Measurements from ENCODE around the gene COG4. TPM values are rescaled to one million over a fixed set of nuclear protein-coding genes. Genes with fewer than 3 reads are reported as not detected.

Gene COG4
- total RNA-seq, 1 experiment from 2014 or later: 45.4 TPM

- no peak for TF ChIP-seq SIN3A (IDR thresholded peaks at IDR 0.05; ENCODE audit: borderline replicate concordance, insufficient read depth, low read depth, low read length)
- no peak for TF ChIP-seq POLR2AphosphoS5 (IDR thresholded peaks at IDR 0.05; ENCODE audit: low read depth, low read length)
- TF ChIP-seq, protein P1, sequence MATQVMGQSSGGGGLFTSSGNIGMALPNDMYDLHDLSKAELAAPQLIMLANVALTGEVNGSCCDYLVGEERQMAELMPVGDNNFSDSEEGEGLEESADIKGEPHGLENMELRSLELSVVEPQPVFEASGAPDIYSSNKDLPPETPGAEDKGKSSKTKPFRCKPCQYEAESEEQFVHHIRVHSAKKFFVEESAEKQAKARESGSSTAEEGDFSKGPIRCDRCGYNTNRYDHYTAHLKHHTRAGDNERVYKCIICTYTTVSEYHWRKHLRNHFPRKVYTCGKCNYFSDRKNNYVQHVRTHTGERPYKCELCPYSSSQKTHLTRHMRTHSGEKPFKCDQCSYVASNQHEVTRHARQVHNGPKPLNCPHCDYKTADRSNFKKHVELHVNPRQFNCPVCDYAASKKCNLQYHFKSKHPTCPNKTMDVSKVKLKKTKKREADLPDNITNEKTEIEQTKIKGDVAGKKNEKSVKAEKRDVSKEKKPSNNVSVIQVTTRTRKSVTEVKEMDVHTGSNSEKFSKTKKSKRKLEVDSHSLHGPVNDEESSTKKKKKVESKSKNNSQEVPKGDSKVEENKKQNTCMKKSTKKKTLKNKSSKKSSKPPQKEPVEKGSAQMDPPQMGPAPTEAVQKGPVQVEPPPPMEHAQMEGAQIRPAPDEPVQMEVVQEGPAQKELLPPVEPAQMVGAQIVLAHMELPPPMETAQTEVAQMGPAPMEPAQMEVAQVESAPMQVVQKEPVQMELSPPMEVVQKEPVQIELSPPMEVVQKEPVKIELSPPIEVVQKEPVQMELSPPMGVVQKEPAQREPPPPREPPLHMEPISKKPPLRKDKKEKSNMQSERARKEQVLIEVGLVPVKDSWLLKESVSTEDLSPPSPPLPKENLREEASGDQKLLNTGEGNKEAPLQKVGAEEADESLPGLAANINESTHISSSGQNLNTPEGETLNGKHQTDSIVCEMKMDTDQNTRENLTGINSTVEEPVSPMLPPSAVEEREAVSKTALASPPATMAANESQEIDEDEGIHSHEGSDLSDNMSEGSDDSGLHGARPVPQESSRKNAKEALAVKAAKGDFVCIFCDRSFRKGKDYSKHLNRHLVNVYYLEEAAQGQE (IDR thresholded peaks at IDR 0.05; ENCODE audit: insufficient read depth in 1 of 2, low read depth in 2 of 2, low read length in 1 of 2): no peak
- no peak for TF ChIP-seq TCF7L2 (IDR thresholded peaks at IDR 0.05; ENCODE audit: low read depth, low read length)
- TF ChIP-seq, protein P2, sequence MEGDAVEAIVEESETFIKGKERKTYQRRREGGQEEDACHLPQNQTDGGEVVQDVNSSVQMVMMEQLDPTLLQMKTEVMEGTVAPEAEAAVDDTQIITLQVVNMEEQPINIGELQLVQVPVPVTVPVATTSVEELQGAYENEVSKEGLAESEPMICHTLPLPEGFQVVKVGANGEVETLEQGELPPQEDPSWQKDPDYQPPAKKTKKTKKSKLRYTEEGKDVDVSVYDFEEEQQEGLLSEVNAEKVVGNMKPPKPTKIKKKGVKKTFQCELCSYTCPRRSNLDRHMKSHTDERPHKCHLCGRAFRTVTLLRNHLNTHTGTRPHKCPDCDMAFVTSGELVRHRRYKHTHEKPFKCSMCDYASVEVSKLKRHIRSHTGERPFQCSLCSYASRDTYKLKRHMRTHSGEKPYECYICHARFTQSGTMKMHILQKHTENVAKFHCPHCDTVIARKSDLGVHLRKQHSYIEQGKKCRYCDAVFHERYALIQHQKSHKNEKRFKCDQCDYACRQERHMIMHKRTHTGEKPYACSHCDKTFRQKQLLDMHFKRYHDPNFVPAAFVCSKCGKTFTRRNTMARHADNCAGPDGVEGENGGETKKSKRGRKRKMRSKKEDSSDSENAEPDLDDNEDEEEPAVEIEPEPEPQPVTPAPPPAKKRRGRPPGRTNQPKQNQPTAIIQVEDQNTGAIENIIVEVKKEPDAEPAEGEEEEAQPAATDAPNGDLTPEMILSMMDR (IDR thresholded peaks at IDR 0.05): no peak
- Histone ChIP-seq H3K9me3 (ENCODE audit: control insufficient read depth, insufficient read depth, low read depth, low read length) (no peaks in the 10 kb centered on the region), H3K27me3 (ENCODE audit: control insufficient read depth, insufficient read depth, low read length) (no peaks in the 10 kb centered on the region), H3K36me3 (ENCODE audit: control insufficient read depth, insufficient read depth, low read length) (peaks cover 15% of the 10 kb centered on the region; the same call in 1 of the 2 replicates), H3K4me1 (ENCODE audit: control insufficient read depth, insufficient read depth, low read length) (no peaks in the 10 kb centered on the region), H3K4me3 (ENCODE audit: low read depth in 2 of 2, low read length in 2 of 2) (no peak overlapping the region), H3K27ac (ENCODE audit: low read length) (no peak overlapping the region)
- CTCF ChIA-PET: no interaction called here
- POLR2A ChIA-PET: no interaction called here
- DNase-seq (ENCODE audit: low read depth, low spot score): no peak
- no TSS peak for BruUV-seq (replicated peaks)
- in situ Hi-C loops (cut with HindIII; ENCODE audit: low pct_unique_long_range_greater_than_20kb, low sequenced_read_pairs): no loop called here
- no peak for ATAC-seq
- intact Hi-C loops (cut with micrococcal nuclease; ENCODE audit: unreplicated experiment): no loop called here
Measured at GRCh38 chr16:70512456-70512855, 10.9 kb downstream of the COG4 start.

DNA sequence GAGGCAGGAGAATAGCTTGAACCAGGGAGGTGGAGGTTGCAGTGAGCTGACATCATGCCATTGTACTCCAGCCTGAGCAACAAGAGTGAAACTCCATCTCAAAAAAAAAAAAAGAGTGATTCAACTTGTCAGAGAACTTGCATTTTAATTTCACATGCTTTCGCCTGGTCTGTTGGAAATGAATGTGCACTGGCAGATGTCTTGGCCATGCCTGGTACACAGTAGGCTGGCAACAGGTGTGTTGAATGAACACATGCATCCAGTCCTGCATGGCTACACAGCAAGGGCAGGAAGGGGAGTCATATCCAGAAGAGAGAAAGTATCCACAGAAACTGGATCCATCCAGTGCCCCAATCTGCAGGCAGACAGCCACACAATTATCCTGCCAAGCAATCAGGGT, 11.5 kb downstream of the COG4 start:
- Histone ChIP-seq H3K4me3 (ENCODE audit: low read depth in 2 of 2, low read length in 2 of 2) (no peak overlapping the region), H3K4me1 (ENCODE audit: control insufficient read depth, insufficient read depth, low read length) (no peaks in the 10 kb centered on the region), H3K36me3 (ENCODE audit: control insufficient read depth, insufficient read depth, low read length) (peaks cover 15% of the 10 kb centered on the region; the same call in 1 of the 2 replicates), H3K27me3 (ENCODE audit: control insufficient read depth, insufficient read depth, low read length) (no peaks in the 10 kb centered on the region), H3K9me3 (ENCODE audit: control insufficient read depth, insufficient read depth, low read depth, low read length) (no peaks in the 10 kb centered on the region), H3K27ac (ENCODE audit: low read length) (no peak overlapping the region)
- ChIA-PET CTCF (no interaction called here), POLR2A (no interaction called here)
- DNase-seq (ENCODE audit: low read depth, low spot score) (no peak), ATAC-seq (no peak)
- BruUV-seq (replicated peaks): no TSS peak
- intact Hi-C loops (cut with micrococcal nuclease; ENCODE audit: unreplicated experiment): no loop called here
- TF ChIP-seq TCF7L2 (IDR thresholded peaks at IDR 0.05; ENCODE audit: low read depth, low read length) (no peak), POLR2AphosphoS5 (IDR thresholded peaks at IDR 0.05; ENCODE audit: low read depth, low read length) (no peak), SIN3A (IDR thresholded peaks at IDR 0.05; ENCODE audit: borderline replicate concordance, insufficient read depth, low read depth, low read length) (no peak)
- TF ChIP-seq, protein P1 (IDR thresholded peaks at IDR 0.05; ENCODE audit: insufficient read depth in 1 of 2, low read depth in 2 of 2, low read length in 1 of 2): no peak
- TF ChIP-seq, protein P2 (IDR thresholded peaks at IDR 0.05): no peak
- in situ Hi-C loops (cut with HindIII; ENCODE audit: low pct_unique_long_range_greater_than_20kb, low sequenced_read_pairs): no loop called here
